Measurements from ENCODE around the gene ENOX1. TPM values are rescaled to one million over a fixed set of nuclear protein-coding genes. Genes with fewer than 3 reads are reported as not detected.

ENOX1 gene
- total RNA-seq, 2 donors from 2014 or later = 0.22 to 1.4 TPM

- Histone ChIP-seq H3K4me3 (no peak overlapping the region), H3K9ac (ENCODE audit: low read depth in 2 of 2, low read length in 2 of 2) (no peak overlapping the region), H3K4me1 (no peaks in the 10 kb centered on the region), H3K27me3 (no peaks in the 10 kb centered on the region), H3K36me3 (no peaks in the 10 kb centered on the region), H3K27ac (no peak overlapping the region), H3K9me3 (no peaks in the 10 kb centered on the region)
- DNase-seq = peak; percentile 24
- peak; percentile 50 for TF ChIP-seq CTCF (IDR thresholded peaks at IDR 0.05)
- intact Hi-C loops (cut with DNase I) = loop anchor here (5.0 kb wide), 2 partner anchors 717 to 1207 kb away; no protein-coding TSS in a partner anchor
Measured at GRCh38 chr13:43804461-43805070, 17.8 kb upstream of the ENOX1 start.

GRCh38 chr13:43802511-43802910, 15.7 kb upstream of the ENOX1 start:
- no peak for TF ChIP-seq CTCF (IDR thresholded peaks at IDR 0.05)
- no peaks in the 10 kb centered on the region for H3K36me3 ChIP-seq
- intact Hi-C loops (cut with DNase I) = loop anchor here (5.0 kb wide), 2 partner anchors 715 to 1205 kb away; no protein-coding TSS in a partner anchor
- H3K4me1 ChIP-seq = no peaks in the 10 kb centered on the region
- H3K27ac ChIP-seq = no peak overlapping the region
- H3K27me3 ChIP-seq = no peaks in the 10 kb centered on the region
- H3K4me3 ChIP-seq = no peak overlapping the region
- no peaks in the 10 kb centered on the region for H3K9me3 ChIP-seq
- DNase-seq = no peak
- no peak overlapping the region for H3K9ac ChIP-seq (ENCODE audit: low read depth in 2 of 2, low read length in 2 of 2)

- intact Hi-C loops (cut with DNase I) = loop anchor here (5.0 kb wide), 2 partner anchors 714 to 1204 kb away; no protein-coding TSS in a partner anchor
Measured at GRCh38 chr13:43800828-43801227, 14.1 kb upstream of the ENOX1 start.

GRCh38 chr13:43799191-43799590, 12.4 kb upstream of the ENOX1 start:
- TF ChIP-seq CTCF (IDR thresholded peaks at IDR 0.05) = no peak
- Histone ChIP-seq H3K4me3 (no peak overlapping the region), H3K27ac (no peak overlapping the region), H3K9me3 (no peaks in the 10 kb centered on the region), H3K27me3 (no peaks in the 10 kb centered on the region), H3K9ac (ENCODE audit: low read depth in 2 of 2, low read length in 2 of 2) (no peak overlapping the region), H3K36me3 (no peaks in the 10 kb centered on the region), H3K4me1 (no peaks in the 10 kb centered on the region)
- intact Hi-C loops (cut with DNase I) = no loop called here
- DNase-seq = no peak

More at GRCh38 chr13:43800828-43801227, 14.1 kb upstream of the ENOX1 start:
- no peaks in the 10 kb centered on the region for H3K4me1 ChIP-seq
- DNase-seq = no peak
- H3K36me3 ChIP-seq = no peaks in the 10 kb centered on the region
- no peak overlapping the region for H3K4me3 ChIP-seq
- no peak overlapping the region for H3K9ac ChIP-seq (ENCODE audit: low read depth in 2 of 2, low read length in 2 of 2)
- H3K9me3 ChIP-seq = no peaks in the 10 kb centered on the region
- H3K27me3 ChIP-seq = no peaks in the 10 kb centered on the region
- no peak for TF ChIP-seq CTCF (IDR thresholded peaks at IDR 0.05)
- no peak overlapping the region for H3K27ac ChIP-seq

- H3K27ac ChIP-seq = no peak overlapping the region
- H3K9ac ChIP-seq (ENCODE audit: low read depth in 2 of 2, low read length in 2 of 2) = no peak overlapping the region
- intact Hi-C loops (cut with DNase I) = no loop called here
- TF ChIP-seq CTCF (IDR thresholded peaks at IDR 0.05) = no peak
- DNase-seq = no peak
- H3K4me1 ChIP-seq = no peaks in the 10 kb centered on the region
- no peaks in the 10 kb centered on the region for H3K27me3 ChIP-seq
- H3K36me3 ChIP-seq = no peaks in the 10 kb centered on the region
- no peaks in the 10 kb centered on the region for H3K9me3 ChIP-seq
- no peak overlapping the region for H3K4me3 ChIP-seq
Measured at GRCh38 chr13:43797869-43798268, 11.1 kb upstream of the ENOX1 start.

Data from colonic mucosa (tissue), 4 donors.